Esophagus muscularis mucosa (tissue), 3 donors: ENCODE measurements around the gene STXBP6.

Experiments
- CTCF ChIP-seq, 3 experiments: fragments of 200-600 bp in 2 of 3; fragments of 450-650 bp in 1 of 3; sonication (generic) in 2 of 3; IDR thresholded peaks; one replicate each; pipeline ENCODE4 v1.5.1; 2017 to 2019; ENCODE audit warnings: antibody characterized with exemption in 3 of 3, mild to moderate bottlenecking in 2 of 3, moderate library complexity in 1 of 3
- EP300 ChIP-seq: sonication (generic); formaldehyde crosslinking; IDR thresholded peaks from one replicate; pipeline ENCODE4 v1.6.1; 2017; ENCODE audit warnings: antibody characterized with exemption

DNA sequence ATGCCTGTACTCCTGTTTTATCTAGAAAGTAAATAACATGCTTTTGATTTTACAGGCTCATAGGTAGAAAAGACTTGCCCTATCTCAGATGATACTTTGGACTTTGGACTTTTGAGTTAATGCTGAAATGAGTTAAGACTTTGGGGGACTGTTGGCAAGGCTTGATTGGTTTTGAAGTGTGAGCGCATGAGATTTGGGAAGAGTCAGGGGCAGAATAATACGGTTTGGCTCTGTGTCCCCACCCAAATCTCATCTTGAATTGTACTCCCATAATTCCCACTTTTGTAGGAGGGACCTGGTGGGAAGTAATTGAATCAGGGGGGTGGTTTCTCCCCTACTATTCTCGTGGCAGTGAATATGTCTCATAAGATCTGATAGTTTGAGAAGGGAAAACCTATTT lies 259.8 kb downstream of the STXBP6 start:
- TF ChIP-seq CTCF (IDR thresholded peaks at IDR 0.05) (no peak), EP300 (no peak)
